Subcutaneous abdominal adipose tissue (tissue), 5 donors: ENCODE measurements around the gene FTO.

ENCODE experiments used
- H3K27ac ChIP-seq: one replicate; pipeline ENCODE4 v1.7.0; 2013; ENCODE audit warnings: low read depth, mild to moderate bottlenecking, inconsistent platforms, low read length, moderate library complexity
- H3K27me3 ChIP-seq, 5 donors: one replicate each; pipeline ENCODE4 v1.7.0; 2013; ENCODE audit warnings: low read length in 5 of 5, inconsistent platforms in 1 of 5; ENCODE audit not compliant: control insufficient read depth in 5 of 5, insufficient read depth in 4 of 5
- H3K36me3 ChIP-seq, 5 donors: one replicate each; pipeline ENCODE4 v1.7.0; 2013; ENCODE audit warnings: low read length in 5 of 5; ENCODE audit not compliant: control insufficient read depth in 5 of 5, insufficient read depth in 5 of 5
- H3K4me1 ChIP-seq, 5 donors: one replicate each; pipeline ENCODE4 v1.7.0; 2013; ENCODE audit warnings: low read length in 5 of 5, mild to moderate bottlenecking in 3 of 5, moderate library complexity in 1 of 5; ENCODE audit not compliant: control insufficient read depth in 5 of 5, insufficient read depth in 5 of 5
- H3K4me3 ChIP-seq, 5 donors: one replicate each; pipeline ENCODE4 v1.7.0; 2013; ENCODE audit warnings: low read length in 5 of 5, low read depth in 1 of 5
- H3K9ac ChIP-seq, 5 donors: one replicate each; pipeline ENCODE4 v1.7.0; 2013; ENCODE audit warnings: low read length in 5 of 5, mild to moderate bottlenecking in 4 of 5, moderate library complexity in 3 of 5
- H3K9me3 ChIP-seq, 5 donors: one replicate each; pipeline ENCODE4 v1.7.0; 2013; ENCODE audit warnings: low read length in 5 of 5; ENCODE audit not compliant: control insufficient read depth in 5 of 5
- donor health status: healthy.
- donor health status: healthy.
- donor health status: healthy.
- donor health status: healthy.
- donor health status: healthy.

FTO gene

DNA sequence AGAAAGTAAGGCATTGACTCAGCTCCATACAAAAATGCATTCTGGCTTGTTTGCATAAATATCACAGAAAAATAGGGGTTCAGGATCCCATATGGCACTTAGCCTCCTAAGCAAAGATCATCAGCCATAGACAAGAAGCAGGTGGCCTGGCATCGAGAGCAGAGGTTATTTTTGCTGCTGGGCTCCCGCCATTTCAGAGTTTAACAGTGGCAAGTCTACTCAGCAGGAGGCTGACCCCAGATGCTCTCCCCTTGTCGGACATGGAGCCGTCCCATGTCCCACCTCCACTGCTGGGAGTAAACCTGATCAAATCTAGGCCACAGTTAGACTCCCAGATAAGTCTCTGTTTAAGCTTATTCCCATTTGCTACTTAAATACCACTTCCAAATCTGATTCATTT, 269.1 kb downstream of the FTO start:
- H3K9me3 ChIP-seq: no peaks in the 10 kb centered on the region
- H3K4me1 ChIP-seq: peaks cover 0 to 9% (median 3%) of the 10 kb centered on the region in 5 donors
- no peaks in the 10 kb centered on the region for H3K27me3 ChIP-seq
- H3K4me3 ChIP-seq: no peak overlapping the region
- no peak overlapping the region for H3K9ac ChIP-seq
- H3K27ac ChIP-seq: no peak overlapping the region
- no peaks in the 10 kb centered on the region for H3K36me3 ChIP-seq

DNA sequence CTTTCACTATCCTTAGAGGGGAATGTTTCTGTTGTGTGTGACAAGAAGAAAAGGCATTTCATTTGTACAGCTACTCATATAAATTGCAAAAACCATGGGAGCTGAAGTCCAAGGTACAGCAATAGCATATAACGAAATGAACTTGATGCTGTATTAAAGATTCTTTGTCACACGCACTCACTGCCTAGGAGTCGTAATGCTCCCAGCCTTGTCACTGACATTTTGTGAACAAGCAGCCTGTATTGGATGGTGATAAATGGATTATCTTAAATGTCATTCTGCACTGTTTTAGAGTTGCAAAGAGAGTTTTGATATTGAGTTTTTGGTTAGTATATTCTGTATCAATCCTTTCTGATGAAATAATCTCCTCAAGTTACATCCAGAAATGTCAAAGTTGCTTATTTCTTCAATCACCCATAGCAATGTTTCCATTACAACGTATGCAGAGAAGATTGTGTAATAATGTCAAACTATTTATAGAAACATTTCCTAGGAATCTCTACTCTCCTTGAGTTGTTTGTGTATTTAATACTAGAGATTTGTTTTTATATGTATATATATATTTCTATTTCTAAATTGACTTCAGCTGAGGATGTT, 270.6 kb downstream of the FTO start:
- Histone ChIP-seq H3K9me3 (no peaks in the 10 kb centered on the region), H3K27me3 (no peaks in the 10 kb centered on the region), H3K27ac (no peak overlapping the region), H3K9ac (no peak overlapping the region), H3K4me1 (no peaks in the 10 kb centered on the region), H3K4me3 (no peak overlapping the region), H3K36me3 (no peaks in the 10 kb centered on the region)

DNA sequence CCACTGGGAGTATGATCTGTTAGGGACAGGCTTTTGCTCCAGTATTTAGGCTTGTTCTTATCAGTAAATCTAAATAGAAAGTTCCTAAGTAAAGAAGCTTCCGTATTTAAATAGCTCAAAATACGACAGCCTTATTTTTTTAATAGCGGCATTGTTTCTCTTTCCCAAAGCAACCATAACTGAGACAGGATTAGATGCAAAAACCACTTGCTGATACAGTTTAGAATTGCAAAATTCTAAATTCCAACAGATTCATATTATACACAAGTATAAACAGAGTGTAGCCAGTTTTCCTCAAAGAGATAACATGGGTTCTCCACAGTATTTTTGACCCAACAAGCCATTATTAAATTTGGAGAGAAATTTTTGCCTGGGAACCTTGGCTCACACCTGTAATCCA, 276.7 kb downstream of the FTO start:
- Histone ChIP-seq H3K36me3 (no peaks in the 10 kb centered on the region), H3K4me3 (no peak overlapping the region), H3K9ac (no peak overlapping the region), H3K27ac (no peak overlapping the region), H3K4me1 (peaks cover 0 to 14% (median 8%) of the 10 kb centered on the region in 5 donors), H3K27me3 (no peaks in the 10 kb centered on the region), H3K9me3 (no peaks in the 10 kb centered on the region)

DNA sequence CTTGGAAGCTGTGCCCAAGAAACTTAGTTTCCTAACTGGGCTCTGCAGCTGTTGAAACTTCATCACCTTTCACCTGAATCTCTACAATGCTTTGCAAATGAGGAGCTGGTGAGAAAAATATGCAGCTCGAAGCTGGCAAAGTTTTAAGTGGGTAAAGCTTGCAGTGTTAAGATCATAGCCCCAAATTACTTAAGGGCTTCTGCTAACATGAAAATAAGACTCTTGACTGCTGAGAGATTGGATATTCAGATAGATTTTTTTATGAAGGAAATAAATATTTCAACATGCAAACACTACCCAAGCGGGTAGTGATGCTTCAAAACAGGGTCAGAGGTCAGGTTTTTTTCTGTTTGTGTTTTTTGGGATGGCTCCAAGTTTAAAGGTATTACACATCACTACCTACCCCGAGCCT, 278.7 kb downstream of the FTO start:
- Histone ChIP-seq H3K36me3 (no peaks in the 10 kb centered on the region), H3K4me3 (no peak overlapping the region), H3K4me1 (peaks cover 0 to 14% (median 8%) of the 10 kb centered on the region in 5 donors), H3K9ac (no peak overlapping the region), H3K27me3 (no peaks in the 10 kb centered on the region), H3K27ac (no peak overlapping the region), H3K9me3 (no peaks in the 10 kb centered on the region)

DNA sequence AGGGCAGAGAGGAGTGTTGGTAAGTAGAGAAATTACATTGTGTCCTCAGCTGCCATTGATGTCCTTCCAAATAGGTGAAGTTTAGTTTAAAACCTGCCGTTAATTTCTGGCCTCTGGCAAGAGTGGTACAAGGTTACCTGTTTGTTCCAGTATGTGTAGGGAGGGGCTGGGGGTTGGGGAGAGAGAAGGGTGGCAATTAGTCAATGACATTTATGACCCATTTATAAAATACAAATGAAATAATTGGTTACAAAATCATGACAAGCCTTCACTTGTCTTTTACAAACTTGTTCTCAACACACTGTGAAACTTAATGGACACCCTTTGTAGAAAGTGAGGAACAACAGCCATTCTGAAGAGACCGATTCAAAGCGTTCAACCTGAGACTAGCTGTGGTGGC, 281.0 kb downstream of the FTO start:
- Histone ChIP-seq H3K9me3 (no peaks in the 10 kb centered on the region), H3K27ac (no peak overlapping the region), H3K36me3 (no peaks in the 10 kb centered on the region), H3K4me3 (no peak overlapping the region), H3K27me3 (no peaks in the 10 kb centered on the region), H3K9ac (no peak overlapping the region), H3K4me1 (peaks cover 0 to 14% (median 8%) of the 10 kb centered on the region in 5 donors)

DNA sequence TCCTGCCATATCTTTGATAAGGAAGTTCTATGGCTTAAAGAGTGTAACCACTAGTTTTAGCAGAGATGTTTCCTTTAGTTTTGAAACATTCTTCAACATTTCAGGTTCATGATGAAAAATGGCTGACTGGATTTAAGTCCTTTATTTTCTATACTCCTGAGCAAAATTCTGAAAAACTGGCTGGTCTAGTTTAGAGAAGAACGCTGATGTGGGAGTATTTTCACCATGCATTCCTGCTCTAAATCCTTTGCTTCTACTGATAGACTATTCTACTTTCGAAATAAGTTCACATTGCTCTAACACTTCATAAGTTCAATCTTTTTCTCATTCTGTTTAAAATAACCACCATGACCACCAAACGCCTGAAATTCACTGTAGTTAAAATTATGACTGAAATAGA, 281.9 kb downstream of the FTO start:
- no peak overlapping the region for H3K9ac ChIP-seq
- H3K27ac ChIP-seq: no peak overlapping the region
- peaks cover 0 to 14% (median 8%) of the 10 kb centered on the region in 5 donors for H3K4me1 ChIP-seq
- no peaks in the 10 kb centered on the region for H3K36me3 ChIP-seq
- H3K9me3 ChIP-seq: no peaks in the 10 kb centered on the region
- no peak overlapping the region for H3K4me3 ChIP-seq
- no peaks in the 10 kb centered on the region for H3K27me3 ChIP-seq

DNA sequence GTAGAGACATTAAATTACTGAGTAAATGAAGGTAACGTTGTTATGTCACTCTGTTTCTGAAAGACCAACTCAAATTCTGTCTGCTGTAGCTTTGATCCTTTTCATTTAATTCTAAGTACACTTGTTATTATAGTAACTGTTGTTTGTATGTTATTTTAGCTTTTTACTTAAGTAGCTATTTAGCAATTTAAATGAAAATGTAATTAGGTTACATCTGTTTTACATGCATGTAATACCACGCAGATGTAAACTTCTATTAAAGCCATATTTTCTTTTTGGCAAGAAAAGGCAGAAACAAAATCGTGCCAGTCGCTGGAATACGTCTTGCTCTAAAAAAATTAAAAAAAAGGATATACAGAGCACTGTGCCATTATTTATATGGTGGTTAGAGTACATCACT, 282.8 kb downstream of the FTO start:
- no peak overlapping the region for H3K9ac ChIP-seq
- H3K9me3 ChIP-seq: no peaks in the 10 kb centered on the region
- peaks cover 0 to 14% (median 8%) of the 10 kb centered on the region in 5 donors for H3K4me1 ChIP-seq
- no peak overlapping the region for H3K4me3 ChIP-seq
- no peaks in the 10 kb centered on the region for H3K27me3 ChIP-seq
- H3K36me3 ChIP-seq: no peaks in the 10 kb centered on the region
- H3K27ac ChIP-seq: no peak overlapping the region

DNA sequence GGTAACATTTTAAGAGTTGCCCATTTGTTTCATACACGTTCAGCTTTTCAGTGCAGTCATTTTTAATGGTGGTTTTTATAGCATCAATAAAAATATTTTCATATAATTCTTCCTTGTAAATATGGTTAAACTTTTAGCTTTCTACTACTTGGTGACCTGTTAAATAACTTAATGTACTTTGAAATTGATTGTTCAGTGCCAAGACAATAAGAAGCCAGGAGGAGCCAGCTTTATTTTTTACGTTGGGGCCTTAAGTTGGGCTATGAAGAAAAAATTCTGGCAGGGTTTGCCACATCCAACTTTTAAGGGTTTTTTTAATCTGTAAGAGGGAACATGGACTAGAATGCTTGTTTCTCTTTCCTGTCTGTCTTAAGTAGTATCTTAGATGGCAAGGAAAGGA, 284.2 kb downstream of the FTO start:
- Histone ChIP-seq H3K4me1 (peaks cover 0 to 4% (median 0%) of the 10 kb centered on the region in 5 donors), H3K36me3 (no peaks in the 10 kb centered on the region), H3K9ac (no peak overlapping the region), H3K9me3 (no peaks in the 10 kb centered on the region), H3K27me3 (no peaks in the 10 kb centered on the region), H3K27ac (no peak overlapping the region), H3K4me3 (no peak overlapping the region)

DNA sequence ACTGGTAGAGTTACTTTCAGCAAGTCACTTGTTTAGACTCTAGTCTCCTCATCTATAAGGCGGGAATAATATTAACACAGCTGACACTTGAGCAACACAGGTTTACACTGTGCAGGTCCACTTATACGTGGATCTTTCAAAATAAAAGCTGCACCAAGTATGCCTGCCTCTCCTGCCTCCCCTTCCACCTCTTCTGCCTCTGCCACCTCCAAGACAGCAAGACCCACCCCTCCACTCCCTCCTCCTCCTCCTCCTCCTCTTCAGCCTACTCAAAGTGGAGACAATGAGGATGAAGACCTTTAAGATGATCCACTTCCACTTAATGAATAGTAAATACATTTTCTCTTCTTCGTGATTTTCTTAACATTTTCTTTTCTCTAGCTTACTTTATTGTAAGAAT, 285.6 kb downstream of the FTO start:
- H3K27ac ChIP-seq: no peak overlapping the region
- H3K4me1 ChIP-seq: no peaks in the 10 kb centered on the region
- no peaks in the 10 kb centered on the region for H3K36me3 ChIP-seq
- H3K4me3 ChIP-seq: no peak overlapping the region
- no peak overlapping the region for H3K9ac ChIP-seq
- H3K9me3 ChIP-seq: no peaks in the 10 kb centered on the region
- H3K27me3 ChIP-seq: no peaks in the 10 kb centered on the region

DNA sequence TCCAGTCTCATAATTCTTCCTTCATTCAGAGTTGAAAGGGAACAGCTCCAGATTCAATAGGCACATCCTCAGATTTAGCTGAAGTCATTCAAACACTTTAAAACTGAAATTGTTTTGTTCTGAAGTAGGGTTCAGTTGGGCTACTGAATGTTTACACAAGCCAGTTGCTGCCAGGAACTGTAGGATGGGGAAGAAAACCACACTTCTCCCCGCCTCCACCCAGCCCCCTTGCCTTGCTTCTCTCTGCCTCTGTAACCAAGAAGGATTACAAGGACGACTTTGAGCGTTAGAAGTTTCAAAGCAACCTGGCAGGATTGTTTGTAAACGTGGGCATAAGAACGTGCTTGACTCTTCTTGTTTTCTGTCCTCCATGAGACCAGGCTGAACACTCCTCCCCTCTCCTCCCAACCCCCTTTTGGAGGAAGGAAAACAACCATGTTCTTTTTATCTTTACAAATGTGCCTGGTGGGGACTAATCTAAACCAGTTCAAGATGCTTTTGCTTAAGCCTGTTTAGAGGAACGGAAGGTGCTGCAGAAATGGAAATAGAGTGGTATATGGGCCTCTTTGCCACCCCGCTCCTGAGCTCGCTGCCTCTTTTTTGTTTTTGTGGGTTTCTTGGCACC, 287.9 kb downstream of the FTO start:
- Histone ChIP-seq H3K27ac (no peak overlapping the region), H3K9me3 (no peaks in the 10 kb centered on the region), H3K4me1 (no peaks in the 10 kb centered on the region), H3K4me3 (no peak overlapping the region), H3K36me3 (no peaks in the 10 kb centered on the region), H3K9ac (no peak overlapping the region), H3K27me3 (no peaks in the 10 kb centered on the region)
